HCT116 (cell line): ENCODE results near the gene NEK9.

ENCODE experiments used
- CEBPB ChIP-seq: IDR thresholded peaks from 2 replicates; pipeline ENCODE4 v1.6.1; 2012; ENCODE audit warnings: low read depth
- EZH2 ChIP-seq: fragments of 200-600 bp; sonication (generic); IDR thresholded peaks from 2 replicates; pipeline ENCODE4 v1.6.1; 2017; ENCODE audit warnings: antibody characterized with exemption, mixed run types
- FOSL1 ChIP-seq: IDR thresholded peaks from 2 replicates; pipeline ENCODE4 v1.6.1; 2012; ENCODE audit warnings: low read depth
- JUND ChIP-seq: IDR thresholded peaks from 2 replicates; pipeline ENCODE4 v1.6.1; 2012
- POLR2A ChIP-seq: IDR thresholded peaks from 2 replicates; pipeline ENCODE4 v1.7.0; 2011; ENCODE audit warnings: borderline replicate concordance; ENCODE audit not compliant: insufficient read depth, insufficient read length; ENCODE audit errors: extremely low read depth

- TF ChIP-seq POLR2A = no peak
- no peak for TF ChIP-seq CEBPB
- TF ChIP-seq FOSL1 = no peak
- TF ChIP-seq EZH2 = no peak
- TF ChIP-seq JUND = no peak
These were observed 79.9 kb downstream of the NEK9 start for GRCh38 chr14:75046899-75047298.
